KMS-11 (cell line): ENCODE measurements around the gene NOP56.

Experiments
- H2AFZ ChIP-seq: fragments of 200-600 bp; sonication (generic); 2 replicates; pipeline ENCODE4 v1.6.1; 2016; ENCODE audit warnings: antibody characterized with exemption, mixed run types, low read depth
- H3K27ac ChIP-seq: fragments of 200-600 bp; sonication (generic); 2 replicates; pipeline ENCODE4 v1.6.1; 2016; ENCODE audit warnings: mild to moderate bottlenecking, mixed run types
- H3K27me3 ChIP-seq: fragments of 200-600 bp; sonication (generic); 2 replicates; pipeline ENCODE4 v1.6.1; 2017; ENCODE audit warnings: mild to moderate bottlenecking, low read depth, mixed run types, moderate library complexity; ENCODE audit not compliant: insufficient read depth
- H3K36me3 ChIP-seq: fragments of 200-600 bp; sonication (generic); 2 replicates; pipeline ENCODE4 v1.6.1; 2017; ENCODE audit warnings: mild to moderate bottlenecking, mixed run types; ENCODE audit not compliant: insufficient read depth
- H3K4me1 ChIP-seq: fragments of 200-600 bp; sonication (generic); 2 replicates; pipeline ENCODE4 v1.6.1; 2016; ENCODE audit warnings: mild to moderate bottlenecking, low read depth, mixed run types; ENCODE audit not compliant: poor library complexity, severe bottlenecking
- H3K4me2 ChIP-seq: fragments of 200-600 bp; sonication (generic); 2 replicates; pipeline ENCODE4 v1.7.0; 2016; ENCODE audit warnings: mild to moderate bottlenecking, mixed run types
- H3K4me3 ChIP-seq: fragments of 200-600 bp; sonication (generic); IDR thresholded peaks from 2 replicates; pipeline ENCODE4 v1.6.1; 2017; ENCODE audit warnings: low read depth, low read length, mixed read lengths; ENCODE audit not compliant: insufficient read depth
- H3K79me2 ChIP-seq: fragments of 200-600 bp; sonication (generic); 2 replicates; pipeline ENCODE4 v1.6.1; 2016; ENCODE audit warnings: low read depth, mixed run types; ENCODE audit not compliant: insufficient read depth
- H3K9ac ChIP-seq: fragments of 200-600 bp; sonication (generic); 2 replicates; pipeline ENCODE4 v1.6.1; 2016; ENCODE audit warnings: mild to moderate bottlenecking, mixed run types
- H4K20me1 ChIP-seq: fragments of 200-600 bp; sonication (generic); 2 replicates; pipeline ENCODE4 v1.6.1; 2016; ENCODE audit warnings: mild to moderate bottlenecking, mixed run types; ENCODE audit not compliant: insufficient read depth
- CTCF ChIP-seq: fragments of 200-600 bp; sonication (generic); conservative IDR thresholded peaks from 2 replicates; pipeline ENCODE4 v1.6.1; 2017; ENCODE audit warnings: low read depth, mild to moderate bottlenecking, antibody characterized with exemption, low read length, moderate library complexity, mixed read lengths

The NOP56 gene

GRCh38 chr20:2691663-2692035, 39.2 kb downstream of the NOP56 start:
- H3K27ac ChIP-seq: no peak overlapping the region
- H3K4me1 ChIP-seq: no peaks in the 10 kb centered on the region
- H3K4me2 ChIP-seq: no peak overlapping the region
- no peak overlapping the region for H3K9ac ChIP-seq
- no peaks in the 10 kb centered on the region for H3K36me3 ChIP-seq
- H3K79me2 ChIP-seq: no peaks in the 10 kb centered on the region
- no peak overlapping the region for H2AFZ ChIP-seq
- H3K27me3 ChIP-seq: no peaks in the 10 kb centered on the region
- no peak for TF ChIP-seq CTCF
- H3K4me3 ChIP-seq: no peak overlapping the region
- no peaks in the 10 kb centered on the region for H4K20me1 ChIP-seq

DNA sequence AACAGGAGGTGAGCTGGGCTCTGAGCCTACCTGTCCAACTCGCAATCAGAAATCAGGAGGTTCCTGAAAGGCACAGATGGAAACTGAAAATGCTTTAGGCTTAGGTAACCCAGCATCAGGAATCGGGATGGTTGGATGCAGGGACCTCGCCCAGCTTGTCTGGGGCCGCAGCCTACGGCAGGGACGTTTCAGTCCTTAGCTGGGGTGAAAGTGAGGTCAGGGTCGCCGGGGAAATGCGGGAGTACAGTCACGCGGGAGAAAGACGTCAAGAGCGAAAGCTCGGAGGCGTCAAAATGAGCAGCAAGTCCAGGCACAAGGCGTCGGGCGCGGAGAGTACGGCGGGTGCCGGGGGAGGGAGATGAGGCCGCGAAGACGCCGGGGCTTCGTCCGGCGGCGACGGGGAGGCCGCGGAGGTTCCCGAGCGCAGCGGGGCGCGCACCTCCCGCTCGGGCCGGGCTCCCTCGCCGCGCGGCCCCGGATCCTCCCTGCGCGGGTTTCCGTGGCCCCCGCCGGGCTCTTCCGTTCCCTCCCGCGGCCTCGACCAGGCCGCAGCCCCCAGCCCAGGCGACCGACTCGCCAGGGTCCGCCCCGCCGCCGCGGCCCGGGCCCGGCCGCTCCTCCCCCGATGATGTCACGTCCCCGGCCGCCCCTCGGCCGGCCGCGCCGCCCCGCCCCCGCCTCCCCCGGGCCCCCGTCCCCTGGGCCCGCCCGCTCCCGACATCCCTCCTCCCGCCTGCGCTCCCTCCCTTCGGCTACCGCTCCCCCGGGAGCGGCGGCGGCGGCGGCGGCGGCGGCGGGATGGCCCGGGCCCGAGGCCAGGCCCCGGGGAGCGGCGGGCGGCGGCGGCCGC, 39.8 kb downstream of the NOP56 start, which contains the start of gene EBF4:
EBF4 (plus strand) TSS at position 745 of the 850 bp plus-strand sequence. CDS start 866 bp downstream, outside the sequence.
- Histone ChIP-seq H2AFZ (no peak within 1 kb of the TSS), H4K20me1 (no peaks in the 10 kb centered on the region), H3K27ac (no peak within 1 kb of the TSS)

GRCh38 chr20:2692886-2693285, 40.5 kb downstream of the NOP56 start:
- TF ChIP-seq CTCF: no peak
- H3K27me3 ChIP-seq: no peaks in the 10 kb centered on the region
- H3K4me2 ChIP-seq: no peak overlapping the region

More for the DNA sequence above, 39.8 kb downstream of the NOP56 start, which contains the start of gene EBF4:
- H3K4me1 ChIP-seq: no peaks in the 10 kb centered on the region
- no peaks in the 10 kb centered on the region for H3K79me2 ChIP-seq
- TF ChIP-seq CTCF: no peak
- H3K4me3 ChIP-seq: no peak within 1 kb of the TSS
- H3K4me2 ChIP-seq: no peak within 1 kb of the TSS
- H3K36me3 ChIP-seq: no peaks in the 10 kb centered on the region
- H3K27me3 ChIP-seq: no peaks in the 10 kb centered on the region
- H3K9ac ChIP-seq: no peak within 1 kb of the TSS

DNA sequence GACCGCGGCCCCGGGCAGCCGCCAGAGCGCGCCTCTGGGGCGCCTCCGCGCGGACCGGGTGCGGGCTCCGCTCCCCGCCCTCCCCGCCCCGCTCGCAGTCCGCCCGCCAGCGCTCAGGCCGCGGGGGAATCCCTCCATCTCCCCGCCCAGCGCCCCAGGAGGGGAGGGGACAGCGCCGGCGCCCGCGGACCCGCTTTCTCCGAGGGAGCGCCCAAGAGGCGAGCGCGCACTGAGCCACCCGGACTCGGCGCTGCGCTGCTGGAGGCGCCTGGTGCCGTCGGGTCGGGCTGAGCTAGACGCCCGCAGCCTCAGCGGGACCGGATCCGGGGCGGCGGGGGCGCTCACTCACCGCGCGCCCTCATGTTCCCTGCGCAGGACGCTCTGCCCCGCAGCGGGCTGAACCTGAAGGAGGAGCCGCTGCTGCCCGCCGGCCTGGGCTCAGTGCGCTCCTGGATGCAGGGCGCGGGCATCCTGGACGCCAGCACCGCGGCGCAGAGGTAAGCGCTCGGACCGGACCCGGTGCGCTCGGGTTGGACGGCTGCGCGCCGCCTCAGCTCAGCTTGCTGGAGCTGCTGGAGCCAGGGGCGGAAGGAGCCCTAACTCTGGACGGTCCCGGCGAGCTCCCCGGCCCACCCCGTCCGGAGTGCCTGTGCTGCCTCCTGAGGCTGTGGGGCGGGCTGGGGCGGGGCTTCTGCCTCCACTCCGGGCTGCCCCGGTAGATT, 41.0 kb downstream of the NOP56 start:
- no peak for TF ChIP-seq CTCF
- no peaks in the 10 kb centered on the region for H4K20me1 ChIP-seq
- H3K4me1 ChIP-seq: no peaks in the 10 kb centered on the region
- H3K27ac ChIP-seq: no peak overlapping the region
- no peaks in the 10 kb centered on the region for H3K79me2 ChIP-seq
- no peak overlapping the region for H2AFZ ChIP-seq
- H3K9ac ChIP-seq: no peak overlapping the region
- H3K36me3 ChIP-seq: no peaks in the 10 kb centered on the region
- H3K4me3 ChIP-seq: no peak overlapping the region
- H3K4me2 ChIP-seq: no peak overlapping the region
- H3K27me3 ChIP-seq: no peaks in the 10 kb centered on the region

More at GRCh38 chr20:2692886-2693285, 40.5 kb downstream of the NOP56 start:
- Histone ChIP-seq H3K27ac (no peak overlapping the region), H2AFZ (no peak overlapping the region), H3K4me3 (no peak overlapping the region), H4K20me1 (no peaks in the 10 kb centered on the region), H3K36me3 (no peaks in the 10 kb centered on the region), H3K9ac (no peak overlapping the region), H3K4me1 (no peaks in the 10 kb centered on the region), H3K79me2 (no peaks in the 10 kb centered on the region)
